K562 (cell line): ENCODE measurements around the gene ECM1. TPM values are rescaled to one million over a fixed set of nuclear protein-coding genes. Genes with fewer than 3 reads are reported as not detected.
A peak's percentile ranks its signal among the peaks of the same experiment; 100 is the strongest.

ENCODE experiments used
- ATF7 ChIP-seq: fragments of 450-650 bp; IDR thresholded peaks from 2 replicates; pipeline ENCODE4 v1.7.1; 2014; ENCODE audit warnings: mild to moderate bottlenecking, moderate library complexity
- BRF1 ChIP-seq: IDR thresholded peaks from 3 replicates; pipeline ENCODE4 v1.6.1; 2011; ENCODE audit warnings: borderline replicate concordance, mild to moderate bottlenecking; ENCODE audit not compliant: insufficient read length; ENCODE audit errors: extremely low read depth
- CBFA2T3 ChIP-seq: fragments of 450-650 bp; IDR thresholded peaks from 2 replicates; pipeline ENCODE4 v1.6.1; 2017
- EGR1 ChIP-seq: fragments of 450-650 bp; conservative IDR thresholded peaks from 2 replicates; pipeline ENCODE4 v1.6.1; 2017; ENCODE audit warnings: mild to moderate bottlenecking
- ESRRA ChIP-seq: fragments of 450-650 bp; IDR thresholded peaks from 2 replicates; pipeline ENCODE4 v1.6.1; 2014; ENCODE audit warnings: low read depth, mild to moderate bottlenecking, moderate library complexity, borderline replicate concordance
- FOXK1 ChIP-seq: sonication (generic); formaldehyde crosslinking; IDR thresholded peaks from 2 replicates; pipeline ENCODE4 v1.8.0; 2022; ENCODE audit warnings: missing genetic modification reagents, mild to moderate bottlenecking, borderline replicate concordance
- GABPB2 ChIP-seq: fragments of 250-450 bp; sonication (Bioruptor Pico); conservative IDR thresholded peaks from 2 replicates; pipeline ENCODE4 v1.5.1; 2021; ENCODE audit warnings: mild to moderate bottlenecking
- GATAD2B ChIP-seq: fragments of 450-650 bp; IDR thresholded peaks from 2 replicates; pipeline ENCODE4 v1.6.1; 2017; ENCODE audit warnings: mild to moderate bottlenecking, borderline replicate concordance
- ILF3 ChIP-seq: fragments of 450-650 bp; IDR thresholded peaks from 2 replicates; pipeline ENCODE4 v1.6.1; 2018; ENCODE audit warnings: antibody characterized with exemption, mild to moderate bottlenecking, moderate library complexity, borderline replicate concordance
- KDM2B ChIP-seq: fragments of 250-450 bp; sonication (Bioruptor Pico); IDR thresholded peaks from 2 replicates; pipeline ENCODE4 v1.8.0; 2021; ENCODE audit warnings: mild to moderate bottlenecking, moderate library complexity
- MEF2D ChIP-seq: conservative IDR thresholded peaks from 2 replicates; pipeline ENCODE4 v1.6.1; 2016; ENCODE audit warnings: low read depth, missing genetic modification characterization, missing compliant biosample characterization
- RB1 ChIP-seq: fragments of 450-650 bp; IDR thresholded peaks from 2 replicates; pipeline ENCODE4 v1.6.1; 2017; ENCODE audit warnings: low read depth, mild to moderate bottlenecking
- TSC22D4 ChIP-seq: fragments of 450-650 bp; IDR thresholded peaks from 2 replicates; pipeline ENCODE4 v1.6.1; 2016; ENCODE audit warnings: missing genetic modification characterization, missing biosample characterization, control low read depth
- ZNF133 ChIP-seq: fragments of 250-450 bp; sonication (Bioruptor Pico); IDR thresholded peaks from 2 replicates; pipeline ENCODE4 v1.4.0; 2020; ENCODE audit warnings: mild to moderate bottlenecking
- ZNF175 ChIP-seq: fragments of 200-800 bp; sonication (Bioruptor generic); IDR thresholded peaks from 2 replicates; pipeline ENCODE4 v1.6.1; 2016; ENCODE audit warnings: low read depth, mild to moderate bottlenecking, missing genetic modification characterization, missing compliant biosample characterization
- polyA plus RNA-seq, 8 experiments: library from polyadenylated mRNA; depleted of rRNA in 4 of 8; stranded (reverse) in 5 of 8; unstranded in 3 of 8; fragments of >200 nt; fragmentation: Nextera tagmentation in 2 of 8; fragmentation: Illumina TruSeq in 1 of 8; extraction: Ambion mirVana in 2 of 8; extraction: Trizol in 1 of 8; gene quantifications; 2 replicates each; pipeline versions ENCODE4 v1.2.1 to v1.2.3, GENCODE V29; 2011 to 2014; ENCODE audit warnings: inconsistent platforms in 1 of 8, missing spikeins in 1 of 8
- total RNA-seq, 7 experiments: library from RNA; depleted of rRNA in 6 of 7; stranded (reverse); fragments of >200 nt in 6 of 7; fragmentation: Illumina TruSeq in 2 of 7; extraction: Trizol in 2 of 7; gene quantifications; 2 replicates each; pipeline versions ENCODE4 v1.2.1 to v1.2.3, GENCODE V29; 2011 to 2021; ENCODE audit warnings: low replicate concordance in 1 of 7
- TF ChIP-seq, protein P1 (sequence below): fragments of 200-800 bp; sonication (Bioruptor generic); IDR thresholded peaks from 2 replicates; pipeline ENCODE4 v1.6.1; 2017; ENCODE audit warnings: missing genetic modification characterization, missing compliant biosample characterization
- TF ChIP-seq, protein P2 (sequence below): fragments of 250-450 bp; sonication (Bioruptor Pico); IDR thresholded peaks from 2 replicates; pipeline ENCODE4 v1.5.0; 2020; ENCODE audit warnings: mild to moderate bottlenecking, borderline replicate concordance
- TF ChIP-seq, protein P3 (sequence below): fragments of 450-650 bp; formaldehyde crosslinking; IDR thresholded peaks from 2 replicates; pipeline ENCODE4 v1.4.0; 2020; ENCODE audit warnings: mild to moderate bottlenecking, moderate library complexity
- TF ChIP-seq, protein P4 (sequence below): IDR thresholded peaks from 2 replicates; pipeline ENCODE4 v1.6.1; 2011; ENCODE audit warnings: borderline replicate concordance, low read depth, mild to moderate bottlenecking, moderate library complexity, low read length; ENCODE audit not compliant: insufficient read depth, poor library complexity, severe bottlenecking
- TF ChIP-seq, protein P5 (sequence below), 2 experiments: fragments of 200-800 bp in 1 of 2; sonication (Bioruptor generic) in 1 of 2; sonication (generic) in 1 of 2; formaldehyde crosslinking in 1 of 2; IDR thresholded peaks in 1 of 2; conservative IDR thresholded peaks in 1 of 2; 2 replicates each; pipeline versions ENCODE4 v1.5.0 to v1.6.1; 2016 to 2020; ENCODE audit warnings: missing compliant biosample characterization in 1 of 2, missing genetic modification characterization in 1 of 2, missing genetic modification reagents in 1 of 2

Gene ECM1
- total and polyA plus RNA-seq, 9 of the 15 experiments (the other 6 are each of a cell fraction or from before 2014, with no cell fraction given), result 6.6 to 52.2 (median 12.8) TPM

DNA sequence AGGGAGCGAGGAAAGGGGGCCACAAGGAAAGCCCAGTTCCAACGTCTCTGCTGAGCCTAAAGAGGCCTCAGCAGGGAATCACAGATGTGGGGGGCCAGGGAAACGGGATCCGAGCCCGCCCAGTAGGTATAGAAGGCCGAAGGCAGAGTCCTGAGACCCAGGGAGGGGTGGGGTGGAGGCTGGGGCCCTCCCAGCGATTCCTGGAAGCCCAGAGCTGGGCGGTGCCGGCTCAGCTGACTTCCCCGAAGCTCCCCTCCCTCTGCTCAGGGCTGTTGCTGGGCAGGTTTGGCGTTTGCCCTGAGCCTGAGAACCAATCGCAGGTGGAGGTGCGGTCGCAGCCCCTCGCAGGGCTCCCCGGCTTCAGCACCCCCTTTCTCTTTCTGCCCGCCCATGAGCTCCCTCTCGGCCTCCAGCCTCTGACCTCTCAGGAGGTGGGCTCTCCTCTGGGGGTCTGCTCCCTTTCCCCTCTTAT, 54.1 kb downstream of the ECM1 start (continued):
- TF ChIP-seq KDM2B (CRISPR knock-in tag) (no peak), ILF3 (0 out of 2 replicates have a peak, but pooled peaks have one; percentile 42), CBFA2T3 (no peak), MEF2D (tag) (no peak), FOXK1 (CRISPR knock-in tag) (no peak), TSC22D4 (tag) (no peak), GATAD2B (no peak), BRF1 (no peak), ZNF175 (CRISPR knock-in tag) (no peak), RB1 (peak; percentile 27; the same call in 1 of the 2 replicates), ATF7 (peak; percentile 73), ZNF133 (CRISPR knock-in tag) (peak; percentile 23; the same call in 1 of the 2 replicates), GABPB2 (no peak), ESRRA (peak; percentile 12; the same call in 1 of the 2 replicates), EGR1 (no peak)
- TF ChIP-seq, protein P1, sequence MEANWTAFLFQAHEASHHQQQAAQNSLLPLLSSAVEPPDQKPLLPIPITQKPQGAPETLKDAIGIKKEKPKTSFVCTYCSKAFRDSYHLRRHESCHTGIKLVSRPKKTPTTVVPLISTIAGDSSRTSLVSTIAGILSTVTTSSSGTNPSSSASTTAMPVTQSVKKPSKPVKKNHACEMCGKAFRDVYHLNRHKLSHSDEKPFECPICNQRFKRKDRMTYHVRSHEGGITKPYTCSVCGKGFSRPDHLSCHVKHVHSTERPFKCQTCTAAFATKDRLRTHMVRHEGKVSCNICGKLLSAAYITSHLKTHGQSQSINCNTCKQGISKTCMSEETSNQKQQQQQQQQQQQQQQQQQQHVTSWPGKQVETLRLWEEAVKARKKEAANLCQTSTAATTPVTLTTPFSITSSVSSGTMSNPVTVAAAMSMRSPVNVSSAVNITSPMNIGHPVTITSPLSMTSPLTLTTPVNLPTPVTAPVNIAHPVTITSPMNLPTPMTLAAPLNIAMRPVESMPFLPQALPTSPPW, result peak; percentile 95
- TF ChIP-seq, protein P2, sequence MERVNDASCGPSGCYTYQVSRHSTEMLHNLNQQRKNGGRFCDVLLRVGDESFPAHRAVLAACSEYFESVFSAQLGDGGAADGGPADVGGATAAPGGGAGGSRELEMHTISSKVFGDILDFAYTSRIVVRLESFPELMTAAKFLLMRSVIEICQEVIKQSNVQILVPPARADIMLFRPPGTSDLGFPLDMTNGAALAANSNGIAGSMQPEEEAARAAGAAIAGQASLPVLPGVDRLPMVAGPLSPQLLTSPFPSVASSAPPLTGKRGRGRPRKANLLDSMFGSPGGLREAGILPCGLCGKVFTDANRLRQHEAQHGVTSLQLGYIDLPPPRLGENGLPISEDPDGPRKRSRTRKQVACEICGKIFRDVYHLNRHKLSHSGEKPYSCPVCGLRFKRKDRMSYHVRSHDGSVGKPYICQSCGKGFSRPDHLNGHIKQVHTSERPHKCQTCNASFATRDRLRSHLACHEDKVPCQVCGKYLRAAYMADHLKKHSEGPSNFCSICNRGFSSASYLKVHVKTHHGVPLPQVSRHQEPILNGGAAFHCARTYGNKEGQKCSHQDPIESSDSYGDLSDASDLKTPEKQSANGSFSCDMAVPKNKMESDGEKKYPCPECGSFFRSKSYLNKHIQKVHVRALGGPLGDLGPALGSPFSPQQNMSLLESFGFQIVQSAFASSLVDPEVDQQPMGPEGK, result 0 out of 2 replicates have a peak, but pooled peaks have one; percentile 61
- TF ChIP-seq, protein P3, sequence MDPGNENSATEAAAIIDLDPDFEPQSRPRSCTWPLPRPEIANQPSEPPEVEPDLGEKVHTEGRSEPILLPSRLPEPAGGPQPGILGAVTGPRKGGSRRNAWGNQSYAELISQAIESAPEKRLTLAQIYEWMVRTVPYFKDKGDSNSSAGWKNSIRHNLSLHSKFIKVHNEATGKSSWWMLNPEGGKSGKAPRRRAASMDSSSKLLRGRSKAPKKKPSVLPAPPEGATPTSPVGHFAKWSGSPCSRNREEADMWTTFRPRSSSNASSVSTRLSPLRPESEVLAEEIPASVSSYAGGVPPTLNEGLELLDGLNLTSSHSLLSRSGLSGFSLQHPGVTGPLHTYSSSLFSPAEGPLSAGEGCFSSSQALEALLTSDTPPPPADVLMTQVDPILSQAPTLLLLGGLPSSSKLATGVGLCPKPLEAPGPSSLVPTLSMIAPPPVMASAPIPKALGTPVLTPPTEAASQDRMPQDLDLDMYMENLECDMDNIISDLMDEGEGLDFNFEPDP (CRISPR knock-in tag), result no peak
- TF ChIP-seq, protein P4, sequence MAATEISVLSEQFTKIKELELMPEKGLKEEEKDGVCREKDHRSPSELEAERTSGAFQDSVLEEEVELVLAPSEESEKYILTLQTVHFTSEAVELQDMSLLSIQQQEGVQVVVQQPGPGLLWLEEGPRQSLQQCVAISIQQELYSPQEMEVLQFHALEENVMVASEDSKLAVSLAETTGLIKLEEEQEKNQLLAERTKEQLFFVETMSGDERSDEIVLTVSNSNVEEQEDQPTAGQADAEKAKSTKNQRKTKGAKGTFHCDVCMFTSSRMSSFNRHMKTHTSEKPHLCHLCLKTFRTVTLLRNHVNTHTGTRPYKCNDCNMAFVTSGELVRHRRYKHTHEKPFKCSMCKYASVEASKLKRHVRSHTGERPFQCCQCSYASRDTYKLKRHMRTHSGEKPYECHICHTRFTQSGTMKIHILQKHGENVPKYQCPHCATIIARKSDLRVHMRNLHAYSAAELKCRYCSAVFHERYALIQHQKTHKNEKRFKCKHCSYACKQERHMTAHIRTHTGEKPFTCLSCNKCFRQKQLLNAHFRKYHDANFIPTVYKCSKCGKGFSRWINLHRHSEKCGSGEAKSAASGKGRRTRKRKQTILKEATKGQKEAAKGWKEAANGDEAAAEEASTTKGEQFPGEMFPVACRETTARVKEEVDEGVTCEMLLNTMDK, result no peak
- TF ChIP-seq, protein P5, sequence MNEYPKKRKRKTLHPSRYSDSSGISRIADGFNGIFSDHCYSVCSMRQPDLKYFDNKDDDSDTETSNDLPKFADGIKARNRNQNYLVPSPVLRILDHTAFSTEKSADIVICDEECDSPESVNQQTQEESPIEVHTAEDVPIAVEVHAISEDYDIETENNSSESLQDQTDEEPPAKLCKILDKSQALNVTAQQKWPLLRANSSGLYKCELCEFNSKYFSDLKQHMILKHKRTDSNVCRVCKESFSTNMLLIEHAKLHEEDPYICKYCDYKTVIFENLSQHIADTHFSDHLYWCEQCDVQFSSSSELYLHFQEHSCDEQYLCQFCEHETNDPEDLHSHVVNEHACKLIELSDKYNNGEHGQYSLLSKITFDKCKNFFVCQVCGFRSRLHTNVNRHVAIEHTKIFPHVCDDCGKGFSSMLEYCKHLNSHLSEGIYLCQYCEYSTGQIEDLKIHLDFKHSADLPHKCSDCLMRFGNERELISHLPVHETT (CRISPR knock-in tag; conservative IDR thresholded peaks at IDR 0.05 in 1 of 2, IDR thresholded peaks at IDR 0.05 in 1 of 2), result 0 out of 4 replicates have a peak, but pooled peaks of 1 of the 2 experiments have one; percentile 20
